ENCODE data around the gene COL24A1. TPM values are rescaled to one million over a fixed set of nuclear protein-coding genes. Genes with fewer than 3 reads are reported as not detected.

The COL24A1 gene
- polyA plus RNA-seq, 1 experiment = 2.2 TPM

GRCh38 chr1:86000601-86001000 is 156.0 kb downstream of the COL24A1 start:
- no peaks in the 10 kb centered on the region for H3K9me3 ChIP-seq (ENCODE audit: control insufficient read depth, insufficient read depth, low read length)
- no peak overlapping the region for H3K4me3 ChIP-seq (ENCODE audit: low read depth, low read length)
- no peak for DNase-seq (ENCODE audit: low read depth, low spot score)
- no peak overlapping the region for H3K27ac ChIP-seq (ENCODE audit: low read depth, low read length)
- ChIA-PET CTCF (interaction anchor here (1.7 kb wide), 1 partner anchor 18 kb away, joined by 10 read pairs; no protein-coding TSS in a partner anchor), POLR2A (no interaction called here)
- H3K27me3 ChIP-seq (ENCODE audit: control insufficient read depth, insufficient read depth, low read length) = no peaks in the 10 kb centered on the region
- TF ChIP-seq CTCF (IDR thresholded peaks at IDR 0.05; ENCODE audit: low read depth, low read length) = no peak

- no peak for TF ChIP-seq CTCF (IDR thresholded peaks at IDR 0.05; ENCODE audit: low read depth, low read length)
- Histone ChIP-seq H3K9me3 (ENCODE audit: control insufficient read depth, insufficient read depth, low read length) (no peaks in the 10 kb centered on the region), H3K4me3 (ENCODE audit: low read depth, low read length) (no peak overlapping the region), H3K27ac (ENCODE audit: low read depth, low read length) (no peak overlapping the region), H3K27me3 (ENCODE audit: control insufficient read depth, insufficient read depth, low read length) (no peaks in the 10 kb centered on the region)
- POLR2A ChIA-PET = no interaction called here
- no peak for DNase-seq (ENCODE audit: low read depth, low spot score)
- CTCF ChIA-PET = interaction anchor here (1.5 kb wide), 1 partner anchor 20 kb away, joined by 10 read pairs; no protein-coding TSS in a partner anchor
Observed at GRCh38 chr1:85998105-85998855, 158.3 kb downstream of the COL24A1 start.

- CTCF ChIA-PET = interaction anchor here (1.5 kb wide), 1 partner anchor 26 kb away, joined by 6 read pairs; no protein-coding TSS in a partner anchor
Observed at GRCh38 chr1:85992791-85993190, 163.8 kb downstream of the COL24A1 start.

GRCh38 chr1:85991261-85991660 is 165.3 kb downstream of the COL24A1 start:
- Histone ChIP-seq H3K27ac (ENCODE audit: low read depth, low read length) (no peak overlapping the region), H3K4me3 (ENCODE audit: low read depth, low read length) (no peak overlapping the region), H3K27me3 (ENCODE audit: control insufficient read depth, insufficient read depth, low read length) (no peaks in the 10 kb centered on the region), H3K9me3 (ENCODE audit: control insufficient read depth, insufficient read depth, low read length) (no peaks in the 10 kb centered on the region)
- ChIA-PET POLR2A (no interaction called here), CTCF (interaction anchor here (0.7 to 1.7 kb wide), 2 partner anchors 9 to 27 kb away, joined by 3 to 6 read pairs; no protein-coding TSS in a partner anchor)
- no peak for TF ChIP-seq CTCF (IDR thresholded peaks at IDR 0.05; ENCODE audit: low read depth, low read length)
- no peak for DNase-seq (ENCODE audit: low read depth, low spot score)

More at GRCh38 chr1:85992791-85993190, 163.8 kb downstream of the COL24A1 start:
- Histone ChIP-seq H3K27ac (ENCODE audit: low read depth, low read length) (no peak overlapping the region), H3K27me3 (ENCODE audit: control insufficient read depth, insufficient read depth, low read length) (no peaks in the 10 kb centered on the region), H3K9me3 (ENCODE audit: control insufficient read depth, insufficient read depth, low read length) (no peaks in the 10 kb centered on the region), H3K4me3 (ENCODE audit: low read depth, low read length) (no peak overlapping the region; the same call in 1 of the 2 replicates)
- POLR2A ChIA-PET = interaction anchor here (0.6 kb wide), 1 partner anchor 374 kb away, joined by 12 read pairs; no protein-coding TSS in a partner anchor
- DNase-seq (ENCODE audit: low read depth, low spot score) = peak; percentile 27
- TF ChIP-seq CTCF (IDR thresholded peaks at IDR 0.05; ENCODE audit: low read depth, low read length) = no peak

GRCh38 chr1:85984636-85985035 is 171.9 kb downstream of the COL24A1 start:
- no peak for DNase-seq (ENCODE audit: low read depth, low spot score)
- no peak overlapping the region for H3K4me3 ChIP-seq (ENCODE audit: low read depth, low read length)
- POLR2A ChIA-PET = no interaction called here
- H3K27ac ChIP-seq (ENCODE audit: low read depth, low read length) = no peak overlapping the region
- CTCF ChIA-PET = no interaction called here
- TF ChIP-seq CTCF (IDR thresholded peaks at IDR 0.05; ENCODE audit: low read depth, low read length) = no peak
- no peaks in the 10 kb centered on the region for H3K9me3 ChIP-seq (ENCODE audit: control insufficient read depth, insufficient read depth, low read length)
- H3K27me3 ChIP-seq (ENCODE audit: control insufficient read depth, insufficient read depth, low read length) = no peaks in the 10 kb centered on the region
